Stimulated activated CD4-positive, alpha-beta T cell treated with anti-CD3 and anti-CD28 coated beads, Interleukin-1b, Interleukin-23, amount 100 ng/mL, for 24 hours (primary cell): Measurements from ENCODE around the gene PPARA.

ENCODE experiments used
- DNase-seq, 4 experiments: peaks; one replicate each; pipeline ENCODE4 v3.0.0-alpha.2; 2020; ENCODE audit warnings: low read depth in 4 of 4, low spot score in 1 of 4

Gene PPARA

DNA sequence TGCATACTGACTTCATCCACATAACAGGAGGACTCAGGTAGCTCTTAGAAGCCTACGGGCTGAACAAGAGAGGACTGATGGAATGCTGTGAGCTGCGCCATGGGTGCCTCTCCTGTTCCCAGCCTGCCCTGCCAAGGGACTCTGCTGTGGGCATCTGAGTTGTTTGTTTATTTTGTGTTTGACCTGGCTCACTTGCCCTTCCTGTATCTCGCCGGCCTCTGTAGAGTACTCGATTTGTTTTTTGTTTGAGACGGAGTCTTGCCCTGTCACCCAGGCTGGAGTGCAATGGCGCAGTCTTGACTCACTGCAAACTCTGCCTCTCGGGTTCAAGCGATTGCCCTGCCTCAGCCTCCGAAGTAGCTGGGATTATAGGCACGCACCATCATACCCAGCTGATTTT is 119.2 kb downstream of the PPARA start:
- no peak for DNase-seq

DNA sequence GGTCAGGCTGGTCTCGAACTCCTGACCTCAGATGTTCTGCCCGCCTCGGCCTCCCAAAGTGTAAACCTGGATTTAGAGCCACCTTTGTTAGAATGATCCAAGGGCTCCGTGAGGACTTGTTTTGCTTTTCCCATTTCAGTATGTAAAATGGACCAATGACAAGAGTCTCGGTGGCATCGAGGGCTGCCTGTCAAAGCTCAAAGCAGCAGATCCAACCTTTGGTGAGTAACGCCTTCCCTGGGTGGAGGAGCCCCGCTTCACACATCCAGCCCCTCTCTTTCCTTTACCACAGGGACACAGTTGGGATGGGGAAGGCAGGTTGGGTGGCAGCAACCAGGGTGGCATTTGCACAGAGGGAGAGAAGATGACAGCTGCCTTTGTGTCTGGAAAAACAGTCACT is 121.9 kb downstream of the PPARA start:
- DNase-seq, result no peak

DNA sequence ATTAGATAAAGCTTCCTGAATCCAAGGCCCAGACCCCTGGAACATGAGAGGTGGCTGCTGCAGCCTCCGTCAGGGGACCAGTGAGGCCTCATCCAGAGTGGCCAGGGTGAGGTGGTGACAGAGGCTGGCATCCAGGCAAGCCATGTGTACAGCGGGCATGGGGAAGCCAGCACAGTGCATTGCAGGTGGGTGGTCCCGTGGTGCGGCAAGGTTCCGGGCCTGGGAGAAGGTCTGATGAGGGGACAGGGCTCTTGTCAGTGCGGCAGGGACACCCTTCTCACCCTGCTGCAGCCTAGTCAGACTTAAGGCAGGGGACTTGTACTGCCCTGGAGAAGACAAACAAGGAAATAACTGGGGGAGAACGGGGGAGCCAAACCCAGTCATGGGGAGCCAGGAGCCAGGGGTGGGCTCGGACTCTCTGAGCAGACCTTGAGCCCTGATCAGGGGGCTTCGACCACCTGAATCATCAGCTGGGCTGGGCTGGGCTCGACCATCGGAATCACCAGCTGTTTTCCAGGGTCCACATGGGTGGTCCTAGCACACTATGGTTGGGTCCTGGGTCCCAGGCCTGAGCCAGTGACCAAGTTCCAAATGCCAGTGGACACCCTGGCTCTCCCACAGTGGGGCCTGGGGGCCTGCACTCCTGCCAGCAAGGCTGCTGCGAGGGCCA is 122.6 kb downstream of the PPARA start:
- DNase-seq, result no peak

DNA sequence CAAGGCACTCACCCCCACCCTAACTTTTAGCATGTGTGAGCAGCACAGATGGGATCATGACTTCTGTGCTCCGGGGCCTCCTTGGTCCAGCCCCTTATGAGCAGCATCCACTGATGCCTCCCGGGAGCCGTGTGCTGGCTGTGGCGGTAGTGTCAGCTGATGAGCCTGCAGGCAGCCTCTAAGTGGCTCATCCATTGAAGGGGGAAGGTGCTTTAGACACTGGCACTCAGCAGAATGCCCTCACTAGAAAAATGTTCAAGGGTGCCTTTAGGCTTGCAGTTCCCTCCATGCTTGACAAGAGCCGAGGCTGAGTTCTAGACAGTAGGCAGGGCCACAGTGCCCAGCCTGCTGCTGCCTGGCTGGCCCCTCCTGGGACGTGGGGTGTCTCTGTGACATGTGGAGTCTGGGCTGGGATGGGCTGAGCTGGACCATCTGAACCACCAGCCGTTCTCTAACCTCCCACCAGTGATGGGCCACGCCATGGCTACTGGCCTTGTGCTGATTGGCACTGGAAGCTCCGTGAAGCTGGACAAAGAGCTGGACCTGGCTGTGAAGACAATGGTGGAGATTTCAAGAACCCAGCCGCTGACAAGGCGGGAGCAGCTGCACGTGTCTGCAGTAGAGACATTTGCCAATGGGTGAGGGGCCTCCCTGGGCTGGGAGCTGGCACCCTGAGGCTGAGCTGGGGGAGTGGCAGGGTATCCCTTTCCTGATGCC is 123.3 kb downstream of the PPARA start:
- no peak for DNase-seq

DNA sequence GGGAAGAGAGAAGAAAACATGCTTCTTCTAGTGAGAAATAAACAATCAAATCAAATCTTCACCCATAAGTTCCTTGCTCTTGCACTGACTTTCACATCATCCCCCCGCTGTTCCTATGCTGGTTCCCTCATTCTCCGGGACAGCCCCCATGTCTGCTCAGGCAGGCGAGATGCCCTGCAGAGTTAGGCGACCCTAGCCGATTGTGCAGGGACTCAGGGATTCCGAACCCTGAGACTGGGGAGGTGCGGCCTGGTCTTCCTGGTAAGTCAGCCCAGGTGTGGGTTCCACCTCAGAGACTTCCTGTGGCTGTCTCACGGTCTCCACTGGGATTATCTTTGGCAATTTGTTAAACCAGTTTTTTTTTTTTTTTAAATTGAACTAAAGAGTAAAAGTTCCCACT is 124.1 kb downstream of the PPARA start:
- DNase-seq, result no peak

DNA sequence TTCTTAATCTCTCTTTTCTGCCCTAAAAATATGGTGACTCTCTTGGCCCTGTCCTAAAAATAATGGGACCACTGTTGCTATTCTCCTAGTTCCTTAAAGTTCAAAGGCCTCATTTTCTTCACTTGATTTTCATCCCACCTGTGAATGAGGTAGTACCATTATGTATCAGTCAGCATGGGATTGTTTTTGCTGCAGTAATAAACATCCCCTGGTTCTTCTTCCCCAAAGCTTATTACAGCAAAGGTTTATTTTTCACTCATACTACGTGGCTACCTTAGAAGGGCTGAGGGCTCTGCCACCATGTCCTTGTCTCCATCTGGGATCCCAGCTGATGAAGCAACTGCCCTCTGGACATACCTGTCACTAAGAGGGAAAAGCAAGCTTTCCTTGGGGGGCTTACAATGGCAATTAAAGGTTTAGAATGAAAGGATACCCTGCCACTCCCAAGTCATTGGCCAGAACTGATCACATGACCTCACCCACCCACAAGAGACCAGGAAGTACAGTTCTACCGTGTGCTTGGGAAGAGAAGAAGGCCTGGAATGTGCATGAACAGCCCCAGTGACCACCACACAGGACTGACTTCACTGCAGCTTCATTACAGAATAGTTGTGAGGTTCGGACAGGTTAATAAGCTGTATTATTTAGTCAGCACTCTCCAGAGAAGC is 125.3 kb downstream of the PPARA start:
- no peak for DNase-seq

DNA sequence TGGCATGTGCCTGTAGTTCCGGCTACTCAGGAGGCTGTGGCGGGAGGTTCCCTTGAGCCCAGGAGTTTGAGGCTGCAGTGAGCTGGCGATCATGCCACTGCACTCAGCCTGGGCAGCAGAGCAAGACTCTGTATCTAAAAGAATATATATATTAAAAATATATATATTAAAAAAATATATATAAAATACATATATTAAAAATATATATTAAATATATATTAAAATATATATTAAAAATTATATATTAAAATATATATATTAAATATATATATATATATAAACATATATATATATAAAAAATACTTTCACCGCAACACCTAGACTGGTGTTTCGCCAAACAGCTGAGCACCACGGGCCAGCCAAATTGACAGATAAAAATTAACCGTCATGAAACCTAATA is 126.2 kb downstream of the PPARA start:
- DNase-seq, result no peak

DNA sequence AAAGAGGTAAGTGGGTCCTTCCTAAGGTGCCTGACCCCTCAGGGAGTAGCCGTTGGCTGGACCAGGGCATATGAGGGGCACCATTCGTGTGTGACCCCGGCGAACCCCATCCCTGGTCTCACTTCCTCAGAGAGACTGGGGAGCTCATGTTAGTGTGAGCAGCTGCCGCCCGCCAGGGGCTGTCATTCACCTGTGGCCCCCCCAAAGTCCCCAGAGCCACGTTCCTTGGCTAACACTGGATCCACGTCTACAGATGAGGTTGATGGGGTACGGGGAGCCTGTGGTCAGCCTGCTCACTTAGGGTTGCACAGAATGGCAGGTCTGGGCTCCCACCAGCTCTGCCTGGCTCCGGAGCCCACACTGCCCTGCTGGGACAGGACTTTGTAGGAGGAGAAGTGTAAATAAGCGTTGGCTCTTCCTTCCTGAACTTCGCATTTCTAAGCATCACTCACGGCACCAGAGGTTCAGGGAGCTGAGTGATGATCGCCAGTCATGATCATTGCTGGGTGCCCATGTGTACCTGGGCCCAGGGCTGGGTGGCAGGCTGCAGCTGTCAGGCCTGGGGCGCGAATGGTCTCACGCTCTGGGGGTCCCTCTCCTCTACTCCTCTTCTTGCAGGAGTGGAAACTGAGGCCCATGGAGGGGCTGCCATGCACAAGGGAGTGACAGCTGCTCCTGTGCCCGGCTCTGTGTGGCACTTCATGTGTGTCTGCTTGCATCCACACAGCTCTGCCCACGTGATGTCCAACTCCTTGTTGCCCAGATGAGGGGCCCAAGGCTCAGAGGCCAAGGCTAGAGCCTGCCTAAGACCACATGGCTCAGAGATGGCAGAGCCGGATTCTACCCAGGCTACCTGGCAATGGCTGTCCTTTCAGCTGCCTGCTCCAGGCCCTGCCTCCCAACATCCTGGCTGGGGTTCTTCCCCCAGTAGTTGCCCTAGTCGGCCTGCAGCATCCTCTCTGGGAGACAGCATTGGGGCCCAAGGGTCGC is 128.6 kb downstream of the PPARA start:
- no peak for DNase-seq

DNA sequence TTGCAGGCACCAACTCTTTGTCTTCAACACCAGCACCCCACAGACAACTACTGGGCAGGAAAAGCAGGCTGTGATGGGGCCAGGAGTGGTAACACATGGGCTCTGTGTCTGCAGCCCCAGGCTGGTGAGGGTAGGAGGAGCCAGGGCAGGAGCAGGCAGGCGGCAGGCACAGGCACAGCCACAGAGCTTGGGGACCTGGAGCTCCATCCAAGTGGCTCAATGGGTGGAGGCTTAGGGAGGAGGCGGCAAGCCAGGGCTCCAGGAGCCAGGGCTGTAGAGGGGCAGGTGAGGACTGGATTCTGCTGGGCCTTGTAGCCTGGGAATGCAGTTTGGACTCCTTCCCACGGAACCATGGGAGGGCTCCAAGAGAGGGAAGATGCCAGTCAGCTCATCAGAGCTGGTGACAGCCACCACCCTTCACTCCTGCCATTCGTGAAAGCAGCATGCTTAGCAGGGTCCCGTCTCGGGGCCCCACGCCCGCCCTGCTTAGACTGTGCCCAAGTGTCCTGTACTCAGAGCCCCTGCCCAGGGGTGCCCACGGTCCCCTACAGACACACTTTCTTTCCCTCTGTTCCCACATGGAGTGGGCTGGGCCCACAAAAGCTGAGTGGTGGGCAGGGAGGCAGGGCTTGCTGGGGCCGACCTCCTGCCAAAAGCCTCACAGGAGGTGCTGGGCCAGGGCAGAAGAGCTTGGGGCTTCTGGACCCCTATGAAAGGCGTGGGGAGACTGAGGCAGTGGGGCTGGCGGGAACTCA is 129.9 kb downstream of the PPARA start:
- DNase-seq, result no peak

DNA sequence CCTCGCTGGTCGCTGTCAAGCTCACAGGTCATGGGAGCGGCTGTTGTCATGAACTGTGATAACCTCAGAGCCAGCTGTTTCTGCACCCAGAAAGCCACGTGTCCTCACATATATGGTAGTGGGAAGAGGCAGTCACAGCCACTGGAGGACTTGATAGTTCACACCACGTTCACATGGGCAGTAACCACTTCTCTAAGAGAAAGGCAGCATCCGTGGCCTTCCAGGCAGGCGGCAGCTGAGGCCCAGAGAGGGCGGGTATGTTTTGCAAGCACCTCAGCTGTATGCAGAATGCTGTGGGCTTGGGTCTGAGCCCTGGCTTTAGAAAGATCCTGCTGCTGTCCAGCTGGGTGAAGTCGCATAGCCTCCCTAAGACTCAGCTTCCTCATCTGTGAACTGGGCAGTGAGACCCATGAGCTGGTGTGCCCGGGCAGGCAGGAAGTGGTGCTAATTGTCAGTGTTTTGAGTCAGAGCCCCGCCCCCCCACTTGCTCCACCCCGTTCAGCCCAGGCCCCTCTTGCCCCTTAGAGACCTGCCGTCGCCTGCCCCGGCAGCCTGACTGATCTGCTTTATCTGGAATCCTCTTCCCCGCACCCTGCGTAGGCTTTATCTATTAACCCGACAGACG is 130.8 kb downstream of the PPARA start:
- no peak for DNase-seq

DNA sequence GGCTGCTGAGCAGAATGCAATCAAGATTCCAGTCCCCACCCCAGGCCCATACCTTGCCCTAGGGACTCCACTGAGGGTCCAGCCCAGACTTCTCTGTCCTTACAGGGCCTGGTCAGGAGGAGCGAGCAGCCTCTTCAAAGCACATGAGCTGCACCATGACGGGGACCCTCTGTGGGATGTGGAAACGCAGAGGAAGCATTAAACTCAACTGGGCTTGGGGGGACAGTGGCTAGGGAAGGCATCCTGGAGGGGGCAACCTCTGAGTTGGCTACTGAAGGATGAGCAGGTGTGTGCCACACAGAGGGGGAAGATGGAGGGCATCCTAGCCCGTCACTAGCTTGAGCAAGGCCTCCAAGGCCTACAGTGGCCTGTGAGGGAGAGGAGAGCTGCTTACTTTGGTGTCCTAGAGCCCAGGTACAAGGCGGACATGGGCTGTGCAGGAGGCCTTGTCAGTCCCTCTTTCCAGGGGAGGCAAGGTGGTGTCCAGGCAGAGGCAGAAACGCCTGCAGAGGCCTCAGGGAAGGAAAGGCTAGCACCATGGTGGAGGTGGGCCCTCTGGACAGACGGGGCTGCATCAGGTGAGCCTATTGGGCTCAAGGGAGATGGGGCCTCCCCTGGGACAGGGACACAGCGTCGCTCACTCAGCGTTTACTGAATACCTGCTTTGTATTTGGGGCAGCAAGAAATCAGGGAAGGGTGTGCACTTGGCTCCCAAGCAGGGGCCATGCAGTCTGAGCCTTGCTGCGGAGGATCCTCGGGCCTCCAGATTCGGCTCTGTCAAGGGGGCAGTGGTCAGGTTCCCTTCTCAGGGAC is 131.7 kb downstream of the PPARA start:
- DNase-seq, result no peak

DNA sequence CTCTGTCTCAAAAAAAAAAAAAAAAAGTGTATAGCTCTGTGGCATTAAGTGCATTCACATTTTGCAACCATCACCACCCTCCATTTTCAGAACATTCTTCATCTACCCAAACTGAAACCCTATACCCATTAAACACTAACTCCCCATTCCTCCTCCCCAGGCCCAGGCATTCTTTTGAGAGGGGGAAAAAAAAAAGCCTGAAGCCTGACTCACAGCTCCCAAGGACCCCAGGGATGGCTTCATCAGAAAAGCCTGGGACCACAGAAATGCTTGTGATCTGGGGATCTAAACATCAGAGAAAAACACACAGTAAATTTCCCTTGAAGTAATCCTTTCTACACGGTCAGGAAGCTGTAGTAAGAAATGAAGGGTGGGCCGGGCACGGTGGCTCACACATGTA is 135.7 kb downstream of the PPARA start:
- no peak for DNase-seq

DNA sequence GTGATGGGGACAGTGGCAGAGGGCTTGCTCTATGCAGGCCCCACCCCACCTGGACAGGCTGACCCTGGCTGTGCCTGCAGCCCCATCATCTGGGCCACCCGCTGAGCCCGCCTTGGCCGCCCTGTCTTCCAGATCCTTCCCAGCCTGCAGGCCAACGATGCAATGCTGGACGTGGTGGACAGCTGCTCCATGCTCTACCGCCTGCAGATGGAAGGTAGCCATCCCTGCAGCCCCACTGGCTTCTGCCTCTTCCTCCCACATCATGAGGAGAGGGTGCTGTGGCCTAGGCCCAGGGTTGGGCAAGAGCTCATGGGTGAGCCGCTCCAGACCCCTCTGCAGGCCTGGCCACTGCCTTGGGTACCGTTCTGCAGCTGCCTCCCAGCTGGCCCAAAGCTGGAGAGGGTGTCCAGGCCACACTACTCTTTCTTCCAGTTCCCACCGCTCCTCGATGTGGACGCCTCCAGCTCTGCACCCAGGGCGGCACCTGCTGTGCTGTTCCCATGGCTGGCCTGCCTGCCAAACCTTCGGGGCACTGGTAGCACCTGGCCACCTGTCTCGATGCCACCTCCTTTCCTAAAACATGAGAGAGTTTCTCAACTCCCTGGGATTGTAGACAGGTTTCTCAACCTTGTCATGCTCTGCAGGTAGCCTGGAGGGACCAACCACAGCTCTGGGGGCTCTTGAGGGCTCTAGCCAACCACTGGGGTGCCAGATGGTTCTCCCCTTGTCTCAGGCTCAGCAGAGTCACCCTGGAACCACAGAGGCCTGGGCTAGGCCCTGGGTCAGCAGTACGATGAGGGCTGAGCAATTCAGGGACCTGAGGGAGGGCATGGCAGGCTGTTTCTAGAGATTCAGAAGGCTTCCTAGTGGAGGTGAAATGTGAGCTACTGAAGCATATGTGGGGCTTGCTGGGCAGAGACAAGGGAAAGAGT is 136.9 kb downstream of the PPARA start:
- no peak for DNase-seq

DNA sequence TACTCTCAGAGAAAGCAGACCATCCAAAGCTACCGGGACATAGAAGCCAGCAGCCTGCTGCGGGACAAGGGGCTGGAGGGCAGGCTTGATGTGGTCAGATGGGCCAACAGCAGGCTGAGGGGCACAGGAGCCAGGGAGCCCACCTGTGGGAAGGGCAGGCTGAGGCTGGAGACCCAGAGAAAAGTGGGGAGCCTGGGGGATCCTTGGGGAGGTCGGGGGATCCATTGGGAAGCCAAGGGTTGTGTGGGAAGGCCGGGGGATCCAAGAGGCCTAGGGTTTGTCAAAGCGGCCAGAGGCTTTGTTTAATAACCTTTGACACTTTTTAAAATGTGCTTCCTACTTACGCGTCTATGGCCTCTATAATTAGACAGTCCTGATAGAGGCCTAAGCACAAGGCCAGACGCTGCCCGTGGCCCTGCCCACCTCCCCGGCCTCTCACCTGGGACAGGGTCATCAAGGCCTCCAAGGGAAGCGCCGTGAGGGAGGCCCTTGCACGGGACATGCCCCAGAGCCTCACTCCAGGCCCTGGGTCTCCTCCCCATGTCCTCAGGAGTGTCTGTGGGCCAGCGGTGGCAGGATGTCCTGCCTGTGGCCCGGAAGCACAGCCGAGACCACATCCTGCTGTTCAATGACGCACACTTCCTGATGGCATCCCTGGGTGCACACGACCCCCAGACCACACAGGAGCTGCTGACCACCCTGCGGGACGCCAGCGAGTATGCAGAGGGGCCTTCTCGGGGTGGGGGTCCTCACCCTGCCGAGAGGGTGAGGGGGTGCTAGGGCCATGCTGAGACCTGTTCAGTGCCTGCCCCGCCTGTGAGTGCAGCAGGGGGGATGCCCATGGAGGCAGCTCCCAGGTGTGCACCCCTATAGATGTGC is 137.8 kb downstream of the PPARA start:
- no peak for DNase-seq

DNA sequence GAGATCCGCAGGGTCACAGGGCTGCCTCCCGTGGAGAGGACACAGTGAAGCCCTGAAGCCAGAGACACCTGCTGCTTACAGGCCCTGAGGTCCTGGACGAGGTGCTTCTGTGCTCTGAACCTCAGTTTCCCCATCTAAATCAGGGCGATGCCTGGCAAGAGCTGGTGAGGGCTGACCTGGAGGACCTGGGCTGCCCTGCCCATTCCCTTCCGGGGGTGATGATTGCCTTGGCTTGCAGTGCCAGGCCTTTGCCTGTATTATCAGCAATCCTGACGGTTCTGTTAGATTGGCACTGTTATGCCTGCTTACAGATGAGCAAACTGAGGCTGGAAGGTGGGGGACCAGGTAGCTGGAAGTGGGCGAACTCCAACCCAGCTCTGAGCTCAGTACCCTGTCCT is 138.5 kb downstream of the PPARA start:
- no peak for DNase-seq

DNA sequence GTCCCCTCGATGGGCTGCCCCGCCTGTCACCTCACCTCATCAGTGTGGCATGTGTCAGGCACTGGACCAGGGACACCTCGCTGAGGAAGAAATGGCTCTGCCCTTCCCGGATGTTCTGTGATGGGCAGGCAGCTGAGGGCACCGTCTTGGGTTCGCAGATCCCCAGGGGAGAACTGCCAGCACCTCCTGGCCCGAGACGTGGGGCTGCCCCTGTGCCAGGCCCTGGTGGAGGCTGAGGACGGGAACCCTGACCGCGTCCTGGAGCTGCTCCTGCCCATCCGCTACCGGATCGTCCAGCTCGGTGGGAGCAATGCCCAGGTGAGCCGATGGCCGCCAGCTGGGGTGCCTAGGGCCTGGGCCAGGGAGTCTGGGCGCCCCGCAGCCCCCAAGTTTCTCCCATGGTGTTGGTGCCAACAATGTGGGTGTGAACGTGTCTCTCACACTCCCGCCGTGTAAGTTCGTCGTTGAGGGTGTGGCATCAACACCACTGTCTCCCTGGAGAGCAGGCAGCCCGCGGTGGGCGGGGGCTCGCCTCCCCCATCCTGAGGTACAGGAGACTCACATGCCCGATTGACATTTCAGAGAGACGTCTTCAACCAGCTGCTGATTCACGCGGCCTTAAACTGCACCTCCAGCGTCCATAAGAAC is 139.0 kb downstream of the PPARA start:
- no peak for DNase-seq
